GM13977 (cell line): Measurements from ENCODE around the gene DST.

Experiments used
- DNase-seq: peaks from one replicate; pipeline ENCODE4 v3.0.0; 2012; ENCODE audit warnings: low spot score
- in situ Hi-C: fragments of 300-500 bp; cut with MboI; formaldehyde crosslinking; loops from one replicate; pipeline ENCODE4 v1.12.0; 2022; ENCODE audit warnings: low sequenced_read_pairs, low pct_unique_long_range_greater_than_20kb, mixed read lengths, inconsistent platforms; ENCODE audit not compliant: unreplicated experiment
- TF ChIP-seq, protein P1 (sequence below): IDR thresholded peaks from 2 replicates; pipeline ENCODE4 v1.5.1; 2012; ENCODE audit warnings: mild to moderate bottlenecking, control low read depth; ENCODE audit not compliant: insufficient read depth; ENCODE audit errors: extremely low read depth, missing control alignments

DST gene

DNA sequence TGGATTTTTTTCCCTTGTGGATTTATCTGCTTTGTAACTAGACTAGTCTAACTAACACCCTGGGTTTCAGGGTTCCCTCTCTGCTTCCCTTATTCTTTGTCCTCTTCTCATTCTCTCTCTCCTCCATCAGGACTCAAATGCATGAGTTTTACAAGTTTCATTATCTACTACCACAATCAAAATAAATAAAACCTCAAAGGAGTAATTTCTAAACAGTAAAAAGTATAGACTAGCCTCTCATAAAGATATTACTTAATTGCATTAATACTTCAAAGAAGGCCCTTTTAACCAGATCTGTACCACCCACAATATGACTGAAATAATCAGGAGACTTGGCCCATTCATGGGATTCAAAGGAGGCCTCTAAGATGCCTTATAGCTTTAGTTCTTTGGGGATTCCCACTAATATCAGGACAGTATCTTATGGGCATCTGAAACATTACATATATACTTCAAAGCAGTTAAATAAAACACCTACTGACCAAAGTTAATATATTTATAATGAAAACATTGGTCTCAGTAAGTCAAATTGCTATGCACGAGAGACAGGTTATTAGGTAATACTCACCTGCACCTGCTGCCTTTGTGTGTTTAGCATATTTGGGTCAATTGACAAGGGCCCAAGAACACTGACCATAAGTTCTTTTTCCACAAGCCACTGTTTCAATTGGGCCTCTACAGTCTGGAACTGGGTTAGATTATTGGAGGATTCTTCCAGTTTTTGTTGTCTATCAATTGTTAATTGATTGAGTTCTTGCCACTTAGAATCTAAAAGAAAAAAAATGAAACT lies 85.7 kb downstream of the DST start:
- in situ Hi-C loops = no loop called here
- no peak for DNase-seq
- TF ChIP-seq, protein P1, sequence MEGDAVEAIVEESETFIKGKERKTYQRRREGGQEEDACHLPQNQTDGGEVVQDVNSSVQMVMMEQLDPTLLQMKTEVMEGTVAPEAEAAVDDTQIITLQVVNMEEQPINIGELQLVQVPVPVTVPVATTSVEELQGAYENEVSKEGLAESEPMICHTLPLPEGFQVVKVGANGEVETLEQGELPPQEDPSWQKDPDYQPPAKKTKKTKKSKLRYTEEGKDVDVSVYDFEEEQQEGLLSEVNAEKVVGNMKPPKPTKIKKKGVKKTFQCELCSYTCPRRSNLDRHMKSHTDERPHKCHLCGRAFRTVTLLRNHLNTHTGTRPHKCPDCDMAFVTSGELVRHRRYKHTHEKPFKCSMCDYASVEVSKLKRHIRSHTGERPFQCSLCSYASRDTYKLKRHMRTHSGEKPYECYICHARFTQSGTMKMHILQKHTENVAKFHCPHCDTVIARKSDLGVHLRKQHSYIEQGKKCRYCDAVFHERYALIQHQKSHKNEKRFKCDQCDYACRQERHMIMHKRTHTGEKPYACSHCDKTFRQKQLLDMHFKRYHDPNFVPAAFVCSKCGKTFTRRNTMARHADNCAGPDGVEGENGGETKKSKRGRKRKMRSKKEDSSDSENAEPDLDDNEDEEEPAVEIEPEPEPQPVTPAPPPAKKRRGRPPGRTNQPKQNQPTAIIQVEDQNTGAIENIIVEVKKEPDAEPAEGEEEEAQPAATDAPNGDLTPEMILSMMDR = no peak

DNA sequence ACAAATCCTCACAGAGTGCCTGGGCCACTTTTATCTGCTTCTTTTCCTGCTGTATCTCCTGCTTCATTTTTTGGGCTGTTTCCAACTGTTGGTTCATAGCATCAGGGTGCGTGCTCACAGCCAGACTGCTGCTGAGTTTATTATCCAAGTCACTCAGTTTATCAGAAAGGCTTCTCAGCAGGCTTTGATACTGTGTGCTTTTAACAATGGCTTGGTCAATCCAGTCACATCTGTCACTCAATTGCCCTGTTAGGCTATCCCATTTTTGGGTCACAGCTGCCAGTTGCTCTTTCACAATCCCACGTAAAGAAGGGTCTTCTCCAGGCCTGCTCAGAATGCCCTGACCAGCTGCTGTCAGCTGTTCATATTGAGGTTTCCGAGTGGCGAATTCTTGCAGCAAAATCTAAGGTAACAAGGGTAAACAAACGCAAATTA lies 87.2 kb downstream of the DST start:
- TF ChIP-seq, protein P1 = no peak
- no peak for DNase-seq
- in situ Hi-C loops = no loop called here

DNA sequence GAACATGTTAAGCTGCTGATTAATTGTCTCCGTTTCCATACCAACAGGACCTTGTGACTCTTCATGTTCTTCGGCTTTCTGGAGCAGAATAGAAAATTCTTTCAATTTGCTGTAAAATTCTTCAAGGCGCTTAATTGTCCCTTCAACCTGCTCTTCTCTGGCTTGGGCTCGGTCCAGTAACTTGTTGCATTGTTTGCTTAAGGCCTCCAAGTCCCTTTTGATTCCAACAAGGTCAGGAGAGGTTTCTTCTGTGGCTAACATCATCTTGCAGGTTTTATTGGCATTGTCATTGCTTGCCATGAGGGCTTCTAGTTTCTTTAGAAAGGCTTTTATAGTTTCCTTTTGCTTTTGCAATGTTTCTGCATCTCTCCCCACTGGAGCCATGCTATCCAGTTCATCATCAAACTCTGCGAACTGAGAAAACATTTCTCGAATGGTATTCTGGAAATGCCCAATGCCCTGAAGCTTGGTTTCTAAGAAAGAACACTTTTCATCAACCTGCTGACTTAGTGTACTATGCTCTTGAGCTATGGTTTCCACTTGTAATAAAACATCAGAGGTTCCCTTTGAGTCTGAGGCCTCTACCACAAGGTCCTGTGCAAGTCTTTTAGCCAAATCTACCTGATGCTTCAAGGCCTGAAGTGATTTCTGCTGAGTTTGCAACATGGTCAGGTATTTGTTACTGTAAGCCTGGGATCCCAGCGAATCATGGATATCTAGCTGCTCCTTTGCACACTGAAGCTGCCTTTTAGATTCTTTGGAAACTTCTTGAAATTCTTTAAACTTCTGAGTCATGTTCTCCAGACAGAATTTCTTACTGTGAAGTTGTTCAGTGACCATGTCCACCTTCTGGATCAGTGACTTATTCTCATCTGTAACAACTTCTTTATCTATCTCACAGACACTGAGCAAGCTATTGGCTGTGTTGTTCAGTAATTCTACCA lies 90.2 kb downstream of the DST start:
- TF ChIP-seq, protein P1 = no peak
- in situ Hi-C loops = no loop called here
- DNase-seq = no peak

DNA sequence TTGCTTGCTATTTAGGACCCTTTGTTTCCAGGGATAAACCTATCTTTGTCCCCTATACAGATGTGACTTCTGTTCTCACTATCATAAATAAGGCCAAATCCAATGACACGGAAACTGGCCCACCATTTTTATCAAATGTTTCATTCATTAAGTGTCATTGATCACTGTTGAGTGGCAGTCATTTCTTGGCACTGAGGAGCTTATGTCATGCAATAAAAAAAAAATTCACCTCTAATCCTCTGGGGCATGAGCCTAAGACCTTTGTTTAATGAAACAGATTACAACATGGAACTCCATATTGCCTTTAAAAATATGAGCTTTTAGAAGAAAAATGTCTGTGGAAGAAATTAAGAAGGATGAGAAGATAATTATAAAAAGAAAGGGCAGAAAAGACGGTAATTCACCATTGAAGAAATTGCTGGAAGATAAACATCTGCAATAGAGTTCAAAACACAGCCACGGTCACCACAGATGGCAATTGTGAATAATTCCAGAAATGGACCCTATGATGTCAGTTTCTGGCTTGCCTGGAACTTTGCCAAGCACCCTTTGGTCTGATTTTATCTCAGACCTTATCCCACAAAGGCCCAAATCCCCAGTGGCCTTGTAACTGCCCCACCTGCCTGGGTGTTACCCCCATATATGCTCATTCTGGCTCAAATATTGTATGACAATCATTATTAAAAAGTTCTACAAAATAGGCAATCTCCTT lies 91.1 kb downstream of the DST start:
- no peak for DNase-seq
- TF ChIP-seq, protein P1 = no peak

DNA sequence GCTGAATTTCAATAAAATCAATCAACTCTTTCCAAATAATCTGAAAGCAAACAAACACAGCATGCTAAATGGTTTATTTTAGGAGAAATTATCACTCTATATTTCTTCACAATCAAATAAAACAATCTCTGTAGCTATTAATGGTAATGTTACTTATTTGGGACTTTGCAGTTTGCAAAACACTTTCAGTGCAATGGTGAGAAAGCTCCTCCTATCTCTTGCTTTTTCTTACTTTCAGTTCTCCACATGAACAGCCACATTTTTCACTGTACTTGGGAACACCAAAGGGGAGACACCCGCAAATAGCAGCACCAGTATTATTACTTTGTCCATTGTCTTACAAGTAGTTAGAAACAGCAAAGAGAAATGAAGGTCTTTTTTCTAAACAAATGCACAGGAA lies 92.4 kb downstream of the DST start:
- DNase-seq = no peak
- TF ChIP-seq, protein P1 = no peak
- in situ Hi-C loops = no loop called here

More for the DNA sequence above, 91.1 kb downstream of the DST start:
- in situ Hi-C loops = no loop called here

DNA sequence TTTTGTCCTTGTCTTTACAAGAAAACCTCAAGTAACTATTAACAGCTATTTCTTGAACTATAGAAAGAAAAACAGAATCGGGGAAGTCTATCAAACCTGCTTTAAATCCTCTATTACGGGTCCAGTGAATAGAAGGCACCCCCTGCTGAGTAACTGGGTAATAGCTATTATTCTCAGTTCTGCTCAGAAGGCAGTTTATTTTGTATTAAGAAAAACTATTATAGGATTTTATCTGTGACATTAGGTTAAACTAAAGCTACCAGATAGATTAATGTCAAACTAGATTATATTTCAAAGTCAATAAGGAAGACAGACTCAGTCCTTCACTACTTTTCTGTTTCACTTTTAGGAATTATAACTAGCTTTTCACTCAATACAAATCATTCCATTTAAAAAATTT lies 93.7 kb downstream of the DST start:
- DNase-seq = no peak
- in situ Hi-C loops = no loop called here
- TF ChIP-seq, protein P1 = no peak
